Measurements from ENCODE around the gene GADD45GIP1. TPM values are rescaled to one million over a fixed set of nuclear protein-coding genes. Genes with fewer than 3 reads are reported as not detected.
A peak's percentile ranks its signal among the peaks of the same experiment; 100 is the strongest.
"Not testable (repeated sequence)": the region's sequence is repeated elsewhere in the genome, so short reads cannot be mapped to it uniquely, and the experiment has no call there.

The GADD45GIP1 gene
- total RNA-seq, 1 experiment from 2014 or later = 54.0 TPM

DNA sequence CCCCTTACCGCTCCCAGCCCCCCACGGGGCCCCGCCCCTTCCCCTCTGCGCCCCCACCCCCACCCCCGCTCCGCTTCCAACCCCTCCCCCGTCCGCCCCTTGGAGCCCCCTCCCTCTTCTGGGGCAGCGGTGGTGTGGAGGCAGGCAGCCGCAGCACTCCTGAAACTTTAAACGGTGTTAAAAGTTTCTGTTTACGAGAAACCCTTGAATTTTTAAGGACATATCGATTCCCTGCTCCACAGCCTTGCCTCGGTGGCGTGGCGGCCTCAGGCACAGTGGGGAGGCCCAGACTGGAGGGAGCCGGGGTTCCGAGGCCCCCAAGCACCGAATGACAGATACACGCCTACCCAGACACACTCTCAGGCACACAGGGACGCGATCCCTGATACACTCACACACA lies 33.4 kb upstream of the GADD45GIP1 start:
- DNase-seq (ENCODE audit: low read depth) = no peak

DNA sequence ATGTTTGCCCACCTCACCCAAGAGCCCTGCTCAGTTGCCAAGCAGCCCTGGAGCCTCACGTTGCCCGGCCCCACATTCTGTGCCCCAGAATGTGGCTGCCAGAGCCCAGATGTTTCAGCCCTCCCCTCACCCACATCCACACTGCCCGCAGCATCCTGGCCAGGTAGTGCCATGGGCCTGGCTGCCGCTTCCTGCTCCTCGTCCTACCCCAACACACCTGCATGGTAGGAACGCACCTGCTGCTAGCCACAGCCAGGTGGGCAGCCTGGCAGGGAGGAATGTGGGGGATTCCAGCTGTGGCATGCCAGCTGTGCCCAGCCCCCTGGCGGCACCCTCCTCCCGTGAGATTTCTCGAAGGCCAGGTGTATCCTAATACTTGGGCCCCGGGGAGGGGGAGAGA lies 30.8 kb upstream of the GADD45GIP1 start:
- no peak for DNase-seq (ENCODE audit: low read depth)

DNA sequence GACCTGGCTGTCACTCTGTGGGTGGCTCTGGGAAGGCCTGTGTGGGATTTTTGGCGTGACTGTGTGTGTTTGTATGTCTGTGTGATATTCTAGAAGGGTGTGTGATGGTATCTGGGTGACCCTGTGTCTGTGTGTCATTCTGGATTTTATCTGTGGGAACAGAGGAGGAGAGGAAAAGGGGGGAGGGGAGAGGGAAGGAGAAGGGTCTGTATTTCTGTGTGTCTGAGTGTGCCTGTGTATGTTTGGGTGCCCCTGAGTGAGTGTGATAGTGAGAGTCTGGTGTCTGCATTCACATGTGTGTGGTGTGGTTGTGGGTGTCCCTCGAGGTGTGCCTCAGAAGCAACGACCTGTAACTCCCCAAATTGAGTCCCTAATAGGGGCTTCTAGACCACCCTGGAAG lies 30.2 kb upstream of the GADD45GIP1 start:
- DNase-seq (ENCODE audit: low read depth) = no peak

DNA sequence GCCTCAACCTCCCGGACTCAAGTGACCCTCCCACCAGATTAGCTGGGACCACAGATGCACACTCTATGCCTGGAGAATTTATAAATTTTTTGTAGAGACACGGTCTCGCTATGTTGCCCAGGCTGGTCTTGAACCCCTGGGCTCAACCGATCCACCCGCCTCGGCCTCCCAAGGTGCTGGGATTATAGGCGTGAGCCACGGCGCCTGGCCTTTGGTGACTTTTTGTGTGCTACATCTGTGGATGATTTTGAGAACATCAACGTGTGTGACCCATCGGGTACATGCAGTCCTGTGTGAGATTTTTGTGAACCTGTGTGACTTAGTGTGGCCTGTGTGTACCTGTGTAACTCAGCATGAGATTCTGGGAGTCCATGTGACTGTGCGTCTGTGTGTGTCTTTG lies 29.7 kb upstream of the GADD45GIP1 start:
- no peak for DNase-seq (ENCODE audit: low read depth)

DNA sequence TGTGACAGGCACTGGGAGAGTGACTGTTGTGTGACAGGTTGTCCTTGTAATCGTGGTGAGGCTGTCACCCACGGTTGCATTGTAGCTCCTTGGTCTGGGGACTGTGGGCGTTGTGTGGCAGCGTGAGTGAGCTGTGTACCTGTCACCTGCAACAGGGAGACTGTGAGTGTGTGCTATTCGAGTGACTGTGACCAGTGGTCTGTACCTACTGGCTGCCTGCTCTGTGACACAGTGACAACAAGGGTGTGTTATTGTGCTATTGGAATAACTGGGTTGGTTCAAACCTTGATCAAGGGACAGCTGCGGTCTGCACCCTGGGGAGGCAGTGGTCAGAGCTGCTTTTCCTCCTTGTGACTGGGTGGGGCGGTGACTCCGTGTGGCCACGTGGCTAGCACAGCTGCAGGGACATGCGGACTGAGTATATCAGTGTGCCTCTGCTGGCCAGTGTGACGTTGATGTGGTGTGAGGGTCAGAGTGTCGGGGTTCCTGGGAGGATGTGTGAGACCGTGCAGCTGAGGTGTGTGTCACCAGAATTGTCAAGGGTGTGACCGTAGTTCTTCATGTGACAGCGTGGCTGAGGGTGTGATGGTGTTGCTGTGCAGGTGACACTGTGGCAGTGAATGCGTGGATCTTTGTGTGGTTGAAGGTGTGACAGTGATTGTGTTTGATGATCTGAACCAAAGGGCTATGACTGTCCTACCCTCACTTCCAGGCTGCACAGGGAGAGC lies 28.2 kb upstream of the GADD45GIP1 start:
- DNase-seq (ENCODE audit: low read depth) = peak; percentile 34

DNA sequence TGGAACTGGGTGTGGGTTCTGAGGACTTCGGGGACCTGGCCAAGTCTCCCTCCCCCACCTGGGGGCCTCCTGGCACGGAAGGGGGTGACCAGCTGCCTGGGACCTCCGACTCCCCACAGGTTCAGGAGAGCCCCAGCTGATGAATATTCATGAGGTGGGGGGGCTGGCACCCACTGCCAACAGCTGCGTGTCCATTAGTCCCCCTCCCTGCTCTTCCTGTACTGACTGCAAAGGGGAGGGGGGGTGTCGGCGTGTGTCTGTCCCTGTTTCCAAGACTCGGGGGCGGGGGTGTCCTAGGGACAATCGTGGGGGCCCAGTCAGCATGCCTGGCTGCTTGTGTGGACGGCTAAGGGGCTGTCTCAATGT lies 27.6 kb upstream of the GADD45GIP1 start:
- no peak for DNase-seq (ENCODE audit: low read depth)

DNA sequence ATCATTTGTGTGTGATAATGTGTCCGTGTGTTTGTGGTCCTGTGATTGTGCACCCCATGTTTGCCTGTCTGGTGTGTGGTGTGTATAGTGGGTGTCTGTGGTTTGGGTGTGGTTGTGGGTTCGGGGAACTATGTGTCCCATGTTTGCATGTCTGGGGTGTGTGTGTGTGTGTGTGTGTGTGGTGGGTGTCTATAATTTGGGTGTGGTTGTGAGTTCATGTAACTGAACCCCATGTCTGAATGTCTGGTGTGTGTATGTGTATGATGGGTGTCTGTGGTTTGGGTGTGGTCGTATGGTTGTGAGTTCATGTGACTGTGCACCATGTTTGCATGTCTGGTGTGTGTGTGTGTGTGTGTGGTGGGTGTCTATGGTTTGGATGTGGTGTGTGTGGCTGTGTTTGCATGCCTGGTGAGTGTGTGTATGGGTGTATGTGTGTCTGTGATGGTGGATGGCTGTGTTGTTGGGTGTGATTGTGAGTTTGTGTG lies 27.2 kb upstream of the GADD45GIP1 start:
- DNase-seq (ENCODE audit: low read depth) = no peak

DNA sequence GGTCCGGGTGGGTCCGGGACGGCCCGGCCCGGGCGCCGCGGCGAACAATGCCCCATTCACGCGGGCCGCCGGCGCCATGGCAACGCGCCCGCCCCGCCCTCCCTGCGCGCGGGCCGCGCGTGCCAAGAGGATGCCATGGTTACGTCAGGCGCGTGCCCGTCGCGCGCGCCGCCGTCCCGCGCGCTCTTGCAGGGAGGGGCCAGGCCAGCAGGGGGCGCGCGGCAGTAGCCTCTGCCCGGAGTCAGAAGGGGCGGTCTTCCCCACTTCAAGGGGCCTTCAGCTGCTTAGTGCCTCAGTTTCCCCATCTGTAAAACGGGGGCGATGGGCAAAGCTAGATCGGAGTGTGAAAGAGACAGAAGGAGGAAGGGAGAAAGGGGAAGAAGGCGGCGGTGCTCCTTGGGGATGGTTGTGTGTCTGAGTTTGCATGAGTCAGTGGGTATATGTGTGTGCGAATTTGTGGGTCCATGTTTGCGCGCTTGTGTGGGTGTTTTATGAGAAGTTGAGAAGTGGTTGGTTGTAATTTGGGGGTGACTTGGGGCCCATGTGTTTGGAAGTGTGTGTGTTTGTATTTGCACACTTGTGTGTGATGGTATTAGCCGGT lies 26.6 kb upstream of the GADD45GIP1 start:
- peak; percentile 66 for DNase-seq (ENCODE audit: low read depth)

DNA sequence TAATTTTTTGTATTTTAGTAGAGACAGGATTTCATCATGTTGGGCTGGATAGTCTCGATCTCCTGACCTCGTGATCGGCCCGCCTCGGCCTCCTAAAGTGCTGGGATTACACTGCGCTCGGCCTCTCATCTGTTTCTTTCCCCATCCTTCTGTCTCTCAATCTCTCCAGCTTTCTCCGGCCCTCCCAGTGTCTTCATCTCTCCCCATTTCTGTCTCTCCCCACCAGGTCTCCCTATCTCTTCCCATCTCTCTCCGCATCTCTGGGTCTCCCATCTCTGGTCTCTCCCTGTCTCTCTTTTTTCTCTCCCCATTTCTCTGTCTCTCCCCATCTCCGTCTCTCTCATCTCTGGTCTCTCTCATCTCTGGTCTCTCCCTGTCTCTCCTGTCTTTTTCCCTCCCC lies 26.1 kb upstream of the GADD45GIP1 start:
- DNase-seq (ENCODE audit: low read depth) = no peak

DNA sequence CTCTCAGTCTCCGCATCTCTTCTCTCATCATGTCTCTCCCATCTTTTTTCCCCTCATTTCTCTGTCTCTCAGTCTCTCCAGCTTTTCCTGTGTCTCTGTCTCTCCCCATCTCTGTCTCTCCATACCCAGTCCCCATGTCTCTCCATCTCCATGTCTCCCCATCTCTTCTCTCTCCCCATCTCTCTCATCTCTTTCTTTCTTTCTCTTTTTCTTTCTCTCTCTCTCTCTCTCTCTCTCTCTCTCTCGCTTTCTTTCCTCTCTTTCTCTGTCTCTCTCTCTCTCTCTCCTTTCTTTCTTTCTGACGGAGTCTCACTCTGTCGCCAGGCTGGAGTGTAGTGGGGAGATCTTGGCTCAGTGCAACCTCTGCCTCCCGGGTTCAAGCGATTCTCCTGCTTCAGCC lies 25.6 kb upstream of the GADD45GIP1 start:
- no peak for DNase-seq (ENCODE audit: low read depth)

DNA sequence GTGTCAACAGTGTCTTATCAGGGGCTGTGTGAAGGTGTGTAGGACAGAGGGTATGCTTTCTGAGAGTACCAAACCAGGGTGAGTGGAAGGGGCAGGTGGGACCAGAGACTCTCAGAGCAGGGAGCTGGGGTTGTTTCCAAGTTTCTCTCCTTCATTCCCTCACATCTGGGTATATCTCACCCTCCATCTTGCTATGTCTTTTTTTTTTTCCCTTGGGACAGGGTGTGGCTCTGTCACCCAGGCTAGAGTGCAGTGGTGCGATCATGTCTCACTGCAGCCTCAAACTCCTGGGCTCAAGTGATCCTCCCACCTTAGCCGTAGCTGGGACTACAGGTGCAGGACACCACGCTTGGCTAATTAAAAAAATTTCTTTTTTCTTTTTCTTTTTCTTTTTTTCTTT lies 23.0 kb upstream of the GADD45GIP1 start:
- DNase-seq (ENCODE audit: low read depth) = no peak

DNA sequence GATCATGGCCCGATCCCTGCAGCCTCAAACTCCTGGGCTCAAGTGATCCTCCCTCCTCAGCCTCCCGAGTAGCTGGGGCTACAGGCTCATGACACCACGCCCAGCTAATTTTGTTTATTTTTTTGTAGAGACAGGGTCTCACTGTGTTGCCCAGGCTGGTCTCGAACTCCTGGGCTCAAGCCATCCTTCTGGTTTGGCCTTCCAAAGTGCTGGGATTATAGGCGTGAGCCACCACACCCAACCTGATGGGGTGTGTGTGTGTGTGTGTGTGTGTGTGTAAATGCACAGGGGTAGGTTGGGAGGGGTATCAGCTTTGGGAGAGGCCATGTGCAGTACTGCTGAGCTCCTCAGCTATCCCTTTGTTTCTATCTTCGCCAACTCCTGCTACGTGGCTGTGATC lies 19.1 kb upstream of the GADD45GIP1 start:
- not testable (repeated sequence) for DNase-seq (ENCODE audit: low read depth)

DNA sequence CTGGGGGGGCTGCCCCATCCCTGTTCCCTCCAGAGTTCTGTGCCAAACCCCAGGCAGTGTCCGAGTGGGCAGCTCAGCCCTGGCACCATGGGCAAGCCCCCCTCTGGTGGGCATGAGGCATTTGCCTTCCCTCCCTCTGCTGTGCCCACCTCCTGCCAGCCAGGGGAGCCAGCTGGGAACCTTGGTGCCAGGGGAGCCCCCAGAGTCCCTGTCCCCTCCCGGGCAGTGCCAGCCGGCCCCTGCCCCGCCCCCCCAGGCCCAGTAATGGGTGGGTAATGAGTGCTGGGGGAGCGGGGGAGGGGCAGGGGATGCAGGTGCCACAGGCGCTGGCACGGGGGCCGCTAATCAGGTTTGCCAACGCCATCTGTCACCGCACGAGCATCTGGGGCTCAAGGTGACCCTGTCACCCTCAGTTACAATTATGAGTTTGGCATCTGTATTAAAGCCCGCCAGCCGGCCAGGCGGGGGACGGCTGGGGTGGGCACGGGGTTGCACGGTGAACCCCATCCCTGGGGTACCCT lies 18.3 kb upstream of the GADD45GIP1 start:
- DNase-seq (ENCODE audit: low read depth) = no peak

DNA sequence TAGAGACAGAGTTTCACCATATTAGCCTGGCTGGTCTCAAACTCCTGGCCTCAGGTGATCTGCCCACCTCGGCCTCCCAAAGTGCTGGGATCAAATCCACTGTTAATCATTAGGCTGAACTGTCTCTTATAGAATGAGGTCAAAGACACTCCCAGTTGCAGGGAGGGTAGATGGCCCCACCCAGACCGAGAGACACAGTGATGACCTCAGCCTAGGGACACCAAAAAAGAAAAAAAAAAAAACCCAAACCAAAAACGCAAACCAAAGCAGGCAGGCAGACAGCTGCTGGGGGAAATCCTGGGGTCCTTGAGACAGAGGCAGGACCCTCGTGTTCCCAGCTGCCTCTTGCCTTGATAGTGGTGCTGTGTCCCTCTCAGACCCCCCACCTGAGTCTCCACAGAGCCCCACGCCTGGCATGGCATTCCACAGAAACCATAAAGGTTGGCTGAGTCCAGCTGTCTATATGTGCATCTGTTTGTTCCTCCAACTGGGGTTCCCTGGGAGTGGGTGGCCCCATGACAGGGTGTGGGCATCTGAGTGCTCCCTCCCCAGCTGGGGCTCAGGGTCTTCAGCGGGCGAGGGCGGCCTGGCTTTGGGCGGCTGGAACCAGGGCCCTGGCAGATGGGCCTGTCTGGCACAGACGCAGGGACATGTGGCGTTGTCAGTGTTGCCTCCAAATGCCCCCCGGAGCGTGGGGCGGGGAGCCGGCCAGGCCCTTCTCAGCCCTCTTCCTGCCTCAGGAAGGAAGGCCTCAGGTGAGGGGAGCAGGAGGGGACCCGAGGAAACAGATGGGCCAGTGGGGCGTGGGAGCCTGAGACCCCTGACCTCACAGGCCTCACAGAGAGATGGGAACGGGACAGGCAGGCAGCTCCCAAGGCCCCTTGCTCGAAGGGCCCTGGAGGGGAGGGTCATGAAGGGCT lies 17.5 kb upstream of the GADD45GIP1 start:
- no peak for DNase-seq (ENCODE audit: low read depth)

DNA sequence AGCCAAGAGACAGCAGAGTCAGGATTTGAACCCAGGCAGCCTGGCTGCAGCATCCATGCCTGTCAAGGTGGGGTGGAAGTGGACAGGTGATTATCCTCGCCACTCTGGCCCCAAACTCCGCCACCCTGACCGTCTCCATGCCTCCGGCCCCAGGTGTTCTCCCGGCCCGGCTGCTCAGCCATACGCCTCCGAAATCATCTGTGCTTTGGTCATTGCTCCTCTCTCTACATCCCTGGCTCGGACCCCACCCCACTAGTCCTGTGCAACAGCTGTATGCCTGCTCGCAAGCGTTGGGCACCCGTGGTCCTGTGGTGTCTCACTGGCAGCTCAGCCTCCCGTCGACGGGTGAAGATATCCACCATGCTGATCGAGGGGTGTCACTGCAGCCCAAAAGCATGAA lies 16.2 kb upstream of the GADD45GIP1 start:
- no peak for DNase-seq (ENCODE audit: low read depth)

DNA sequence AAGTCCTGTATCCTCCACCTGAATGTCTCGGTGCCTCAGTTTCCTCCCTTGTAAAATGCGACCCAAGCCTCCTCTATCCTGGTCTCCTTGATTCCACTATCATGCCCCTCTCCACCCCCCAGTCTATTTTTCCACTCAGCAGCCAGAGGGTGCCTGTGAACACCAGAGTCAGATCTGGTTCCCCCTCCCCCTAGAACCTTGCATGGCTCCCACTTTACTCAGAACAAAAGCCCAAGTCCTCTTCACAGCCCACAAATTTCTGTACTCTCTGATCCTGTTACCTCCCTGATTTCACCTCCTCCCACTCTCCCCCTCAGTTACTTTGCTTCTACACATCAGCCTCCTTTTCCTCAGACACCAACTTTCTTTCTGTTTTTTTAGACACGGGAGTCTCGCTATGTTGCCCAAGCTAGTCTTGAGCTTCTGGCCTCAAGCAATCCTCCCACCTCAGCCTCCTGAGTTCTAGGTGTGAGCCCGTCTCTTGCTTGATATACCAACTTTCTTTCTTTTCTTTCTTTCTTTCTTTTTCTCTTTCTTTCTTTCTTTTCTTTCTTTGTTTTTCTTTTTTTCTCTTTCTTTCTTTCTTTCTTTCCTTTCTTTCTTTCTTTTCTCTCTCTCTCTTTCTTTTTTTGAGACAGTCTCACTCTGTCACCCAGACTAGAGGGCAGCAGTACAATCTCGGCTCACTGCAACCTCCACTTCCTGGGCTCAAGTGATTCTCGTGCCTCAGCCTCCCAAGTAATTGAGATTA lies 13.2 kb upstream of the GADD45GIP1 start:
- no peak for DNase-seq (ENCODE audit: low read depth)

DNA sequence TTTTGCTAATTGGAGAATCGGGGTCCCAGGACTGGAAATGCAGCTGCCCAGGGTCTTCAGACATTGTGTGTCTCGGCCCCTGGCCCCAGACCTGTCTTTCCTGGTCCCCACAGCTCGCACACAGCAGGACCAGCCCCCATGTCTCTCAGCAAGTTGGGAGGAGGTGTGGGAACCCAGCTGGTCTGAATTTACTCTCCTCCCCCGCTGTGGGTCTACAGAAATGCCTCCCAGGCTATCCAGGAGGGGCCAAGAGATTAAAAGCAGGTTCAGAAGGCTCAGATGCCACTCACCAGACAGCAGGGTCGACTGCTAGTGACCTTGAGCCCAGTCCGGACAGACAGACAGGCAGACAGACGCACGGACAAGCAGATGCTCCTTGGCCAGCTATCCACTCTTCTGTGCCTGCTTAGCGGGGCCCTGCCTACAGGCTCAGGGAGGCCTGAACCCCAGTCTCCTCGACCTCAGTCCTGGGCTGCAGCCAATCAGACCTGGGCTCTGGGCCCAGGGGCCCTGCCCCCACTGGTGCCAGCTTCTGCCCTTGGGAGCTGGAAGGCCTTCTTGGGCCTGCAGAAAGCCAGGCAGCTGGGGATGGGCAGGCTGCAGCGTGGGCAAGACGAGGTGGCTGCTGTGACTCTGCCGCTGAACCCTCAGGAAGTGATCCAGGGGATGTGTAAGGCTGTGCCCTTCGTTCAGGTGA lies 12.4 kb upstream of the GADD45GIP1 start, which contains the start of gene DAND5:
Gene DAND5, plus strand, starts transcription at position 285 of the 697 bp plus-strand sequence. Its CDS starts 85 bp downstream, at position 370.
- peak; percentile 51 for DNase-seq (ENCODE audit: low read depth)

DNA sequence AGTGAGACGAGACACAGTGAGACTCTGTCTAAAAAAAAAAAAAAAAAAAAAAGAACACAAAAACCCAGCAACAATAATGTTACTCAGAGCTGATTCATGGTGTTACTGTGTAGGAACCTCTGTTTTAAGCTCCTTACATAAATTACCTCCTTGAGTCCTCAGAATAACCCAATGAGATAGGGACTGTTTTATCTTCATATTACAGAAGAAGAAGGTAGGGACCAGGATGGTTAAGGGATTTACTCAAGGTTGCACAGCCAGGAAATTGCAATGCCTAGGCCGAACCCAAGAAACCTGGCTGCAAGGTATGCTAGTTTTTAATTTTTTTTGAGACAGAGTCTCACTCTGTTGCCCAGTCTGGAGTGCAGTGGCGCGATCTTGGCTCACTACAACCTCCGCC lies 10.9 kb upstream of the GADD45GIP1 start:
- DNase-seq (ENCODE audit: low read depth) = peak; percentile 61

DNA sequence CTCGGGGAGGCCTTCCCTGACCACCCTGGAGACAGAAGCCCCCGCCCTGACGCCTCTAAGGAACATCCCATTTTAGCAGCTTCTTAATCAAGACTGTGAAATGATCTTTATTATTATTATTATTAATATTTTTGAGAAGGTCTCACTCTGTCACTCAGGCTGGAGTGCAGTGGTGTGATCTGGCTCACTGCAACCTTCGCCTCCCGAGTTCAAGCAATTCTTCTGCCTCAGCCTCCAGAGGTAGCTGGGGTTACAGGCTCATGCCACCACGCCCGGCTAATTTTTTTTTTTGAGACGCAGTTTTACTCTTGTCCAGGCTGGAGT lies 8.8 kb upstream of the GADD45GIP1 start:
- DNase-seq (ENCODE audit: low read depth) = no peak

DNA sequence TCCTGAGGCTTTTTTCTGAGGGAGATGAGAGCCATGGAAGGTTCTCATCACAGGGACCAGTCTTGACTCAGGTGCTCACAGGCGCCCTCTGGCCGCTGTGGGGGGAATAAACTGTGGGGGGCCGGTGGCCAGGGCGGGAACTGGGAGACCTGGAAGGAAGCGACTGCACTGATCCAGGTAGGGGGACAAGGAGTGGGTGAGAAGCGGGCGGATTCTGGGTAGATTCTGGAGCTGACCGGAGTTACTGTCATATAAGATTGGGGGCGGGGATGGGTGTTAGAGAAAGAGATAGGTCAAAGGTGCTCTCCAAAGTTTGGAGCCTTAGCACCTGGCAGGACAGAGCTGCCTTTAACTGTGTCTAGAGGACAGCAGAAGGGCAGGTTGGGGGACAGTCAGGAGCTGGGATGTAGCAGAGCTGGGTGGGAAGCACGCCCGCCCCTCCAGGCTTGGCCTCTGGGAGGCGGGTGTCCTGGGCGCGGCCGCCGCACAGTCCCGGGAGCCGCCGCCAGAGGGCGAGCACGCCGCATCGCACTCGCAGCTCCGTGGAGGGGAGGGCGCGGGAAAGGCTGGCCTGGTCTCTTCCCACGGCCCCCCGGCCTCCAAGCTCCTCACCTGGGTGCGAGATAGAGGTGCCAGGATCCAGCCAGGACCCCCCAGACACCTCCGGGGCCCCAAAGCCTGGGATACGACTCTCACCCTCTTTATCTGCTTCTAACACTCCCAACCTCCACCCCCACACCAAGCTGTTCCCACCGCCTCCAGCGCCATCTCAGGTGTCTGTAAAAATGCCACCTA lies 8.2 kb upstream of the GADD45GIP1 start:
- peak; percentile 79 for DNase-seq (ENCODE audit: low read depth)

All from M059J (cell line).